A172 (cell line): ENCODE measurements around the gene PRSS50. TPM values are rescaled to one million over a fixed set of nuclear protein-coding genes. Genes with fewer than 3 reads are reported as not detected.
A peak's percentile ranks its signal among the peaks of the same experiment; 100 is the strongest.

ENCODE experiments used
- DNase-seq: peaks from one replicate; pipeline ENCODE4 v3.0.0-alpha.2; 2015; ENCODE audit warnings: low spot score
- total RNA-seq: library from RNA; depleted of rRNA; stranded (reverse); fragments of >200 nt; shearing (Covaris generic); gene quantifications from 2 replicates; pipeline ENCODE4 v1.2.3, GENCODE V29; 2014

The PRSS50 gene
- total RNA-seq, 1 experiment from 2014 or later = not detected

DNA sequence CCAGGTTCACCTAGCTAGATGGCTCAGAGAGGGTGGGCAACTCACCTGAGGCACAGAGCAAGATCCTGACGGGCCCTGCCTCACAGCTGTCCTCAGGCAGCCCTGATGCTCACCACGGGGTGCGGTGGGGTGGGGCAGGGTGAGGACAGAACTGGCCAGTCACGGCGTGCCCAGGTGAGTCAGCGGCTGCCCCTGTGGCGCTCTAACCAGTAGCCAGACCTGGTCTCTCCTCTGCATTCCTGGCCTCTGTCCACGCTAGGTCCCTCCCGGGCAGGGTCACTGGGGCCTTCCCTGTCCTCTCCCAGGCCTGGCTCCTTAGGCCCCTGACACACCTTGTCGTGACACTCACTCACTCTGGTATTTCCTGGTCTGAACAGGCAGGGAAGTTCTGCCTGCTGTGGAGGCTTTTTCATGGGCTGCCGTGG is 25.1 kb downstream of the PRSS50 start:
- DNase-seq = peak; percentile 86

DNA sequence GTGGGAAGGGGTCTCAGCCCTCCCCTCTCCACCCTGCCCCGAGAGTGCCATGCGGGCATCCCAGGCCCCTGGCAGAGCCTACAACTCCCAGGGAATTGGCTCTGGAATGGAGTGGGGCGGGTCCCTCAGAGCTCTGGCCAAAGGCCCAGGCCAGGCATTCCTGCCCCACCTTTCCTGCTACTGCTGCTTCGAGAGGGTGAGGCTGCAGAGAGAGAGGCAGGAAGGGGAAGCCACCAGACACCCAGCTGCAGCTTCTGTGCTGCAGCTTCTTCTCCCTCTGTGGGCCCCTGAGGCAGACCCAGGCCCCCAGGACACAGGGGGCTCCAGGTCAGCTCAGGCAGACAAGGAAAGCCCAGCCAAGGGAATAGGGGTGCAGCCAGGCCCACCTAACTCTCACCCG is 26.9 kb downstream of the PRSS50 start:
- peak; percentile 67 for DNase-seq

DNA sequence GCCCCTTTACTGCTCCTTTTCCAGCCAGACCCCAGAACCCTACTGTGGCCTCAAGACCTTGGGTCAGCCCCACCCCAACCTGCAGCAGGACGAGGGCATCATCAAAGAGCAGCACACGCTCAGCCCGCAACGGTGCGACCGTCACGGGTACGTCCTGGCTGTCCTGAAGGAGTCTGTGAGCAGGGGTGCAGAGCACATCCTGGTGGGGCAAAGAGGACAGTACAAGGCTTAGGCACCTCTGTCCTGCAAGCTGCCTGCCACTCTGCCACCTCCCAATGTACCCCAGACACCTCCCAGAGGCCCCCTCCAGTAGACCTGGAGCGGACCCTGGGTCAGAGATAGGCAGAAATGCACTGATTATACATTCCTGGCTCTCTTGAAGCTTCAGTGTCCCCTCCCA is 32.2 kb downstream of the PRSS50 start:
- no peak for DNase-seq

DNA sequence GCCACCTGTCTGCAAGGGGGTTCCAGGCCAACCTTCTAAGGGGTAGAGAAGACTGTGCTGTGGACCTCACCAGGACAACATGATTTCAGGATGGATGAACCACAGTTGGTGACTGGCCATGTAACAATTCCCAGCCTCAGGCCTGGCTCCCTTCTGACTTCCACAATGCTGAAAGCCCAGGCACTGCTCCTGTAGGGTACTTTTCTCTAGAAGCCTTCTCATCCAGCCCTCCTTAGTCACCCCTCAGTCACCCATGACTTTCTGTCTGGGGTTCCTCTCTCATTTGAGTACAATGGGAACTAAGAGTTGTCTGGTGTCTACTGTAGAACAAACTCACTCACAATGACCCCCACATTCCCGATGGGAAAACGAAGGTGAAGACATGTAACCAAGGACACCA is 32.8 kb downstream of the PRSS50 start:
- DNase-seq = no peak

DNA sequence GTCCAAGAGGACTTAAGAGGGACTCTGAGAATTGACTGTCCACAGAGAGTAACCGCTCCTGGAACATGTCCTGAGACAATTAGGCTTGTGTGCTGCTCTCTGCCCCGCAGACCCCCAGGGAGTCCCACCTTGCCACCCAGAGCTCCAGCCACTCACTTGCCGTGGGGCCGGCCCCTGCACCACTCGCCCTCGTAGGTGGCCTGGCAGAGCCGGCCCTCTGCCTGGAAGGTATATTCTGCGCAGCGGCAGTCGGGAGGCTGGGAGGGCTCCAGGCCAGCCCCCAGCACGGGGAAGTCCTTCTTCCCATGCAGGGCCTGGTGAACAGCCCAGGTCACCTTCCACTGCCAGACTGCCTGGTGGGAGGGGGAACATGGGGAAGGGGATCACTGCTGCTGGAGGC is 34.7 kb downstream of the PRSS50 start:
- no peak for DNase-seq

DNA sequence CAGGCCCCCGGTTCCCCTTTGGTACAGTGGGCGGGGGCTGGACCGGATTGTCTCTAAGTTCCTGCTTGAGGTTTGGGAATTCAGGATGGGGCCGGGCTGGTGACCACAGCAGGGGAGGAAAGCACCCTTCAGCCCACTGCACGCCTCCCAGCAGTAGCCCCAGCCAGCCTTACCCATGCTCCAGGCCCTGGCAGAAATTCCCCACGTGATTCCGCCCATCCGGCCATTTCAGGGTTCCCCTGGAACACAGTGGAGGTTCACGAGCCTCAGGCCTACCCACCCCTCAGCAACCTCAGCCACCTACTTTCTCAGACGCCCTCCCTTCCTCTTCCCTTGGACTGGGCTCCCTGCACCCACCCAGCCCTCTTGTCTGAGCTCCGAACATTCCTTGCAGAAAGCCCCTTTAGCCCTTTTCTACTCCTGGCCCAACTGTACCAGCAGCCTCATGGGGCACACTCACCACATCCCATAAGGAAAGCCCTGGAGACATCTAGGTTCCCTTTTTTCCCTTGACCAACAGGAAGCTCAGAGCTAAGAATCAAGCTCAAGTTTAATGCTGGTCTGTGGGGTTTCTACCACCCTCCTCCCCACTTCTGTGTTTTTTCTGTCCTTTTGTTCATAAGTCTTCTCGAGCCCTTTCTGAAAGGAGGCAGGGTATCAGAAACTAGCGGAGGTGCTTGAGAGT is 35.7 kb downstream of the PRSS50 start:
- no peak for DNase-seq

DNA sequence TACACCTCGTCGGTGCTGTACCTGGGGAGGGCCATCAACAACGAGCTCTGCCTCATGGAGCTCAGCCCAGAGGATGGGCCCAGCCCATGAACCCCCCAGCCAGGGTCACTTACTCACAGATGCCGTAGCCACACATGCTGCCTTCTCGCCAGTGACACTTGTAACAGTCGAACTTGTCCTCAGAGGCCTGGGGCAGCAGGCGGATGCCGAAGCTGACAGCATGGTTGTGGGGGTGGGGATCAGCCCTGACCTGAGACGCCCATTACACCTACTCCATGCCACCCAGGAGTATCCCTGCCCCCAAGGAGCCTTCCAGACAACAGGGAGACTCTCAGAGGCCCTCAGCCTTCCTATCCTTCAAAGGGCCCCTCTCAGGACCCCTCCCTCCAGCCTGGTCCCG is 36.3 kb downstream of the PRSS50 start:
- DNase-seq = no peak

DNA sequence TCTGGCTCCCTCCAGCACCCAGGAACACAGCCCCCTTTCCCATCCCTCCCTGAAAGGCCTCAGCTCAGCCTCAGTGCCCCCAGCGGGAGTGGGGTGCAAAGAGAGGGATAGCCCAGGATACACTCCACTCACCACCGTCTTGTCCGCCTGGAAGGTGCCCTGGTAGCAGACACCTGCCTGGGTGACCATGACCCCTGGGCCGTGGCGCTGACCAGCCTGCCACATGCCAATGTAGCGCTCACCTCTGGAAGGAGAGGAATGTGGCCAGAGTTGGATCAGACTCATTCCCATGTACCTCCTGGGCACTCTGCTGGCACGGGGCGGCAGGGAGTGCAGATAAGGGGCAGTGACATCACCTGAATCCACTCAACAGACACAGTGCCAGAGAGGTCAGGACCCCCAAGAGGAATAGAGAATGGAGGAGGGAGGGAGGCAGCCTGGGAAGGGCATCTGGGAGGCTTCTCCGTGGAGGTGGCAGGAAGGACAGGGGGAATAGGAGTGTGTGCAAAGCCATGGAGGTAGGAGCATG is 37.3 kb downstream of the PRSS50 start:
- DNase-seq = no peak

DNA sequence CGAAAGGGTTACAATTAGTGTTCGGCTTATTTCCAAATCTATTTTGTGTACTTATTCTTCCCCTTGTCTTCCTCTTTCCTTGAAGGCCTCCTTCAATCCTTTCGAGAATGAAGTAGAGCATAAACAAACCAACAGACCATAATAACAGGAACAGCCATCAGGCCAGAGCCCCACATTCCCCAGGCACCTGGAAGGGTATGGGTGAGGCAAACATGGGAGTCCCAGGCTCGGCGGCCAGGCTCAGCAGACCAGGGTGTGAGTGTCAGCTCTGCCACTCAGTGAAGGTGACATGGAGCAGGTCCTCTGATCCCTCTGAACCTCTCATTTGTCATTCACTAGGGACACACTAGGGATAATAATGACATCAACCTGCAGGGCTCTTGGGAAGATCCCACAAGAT is 38.0 kb downstream of the PRSS50 start:
- no peak for DNase-seq

DNA sequence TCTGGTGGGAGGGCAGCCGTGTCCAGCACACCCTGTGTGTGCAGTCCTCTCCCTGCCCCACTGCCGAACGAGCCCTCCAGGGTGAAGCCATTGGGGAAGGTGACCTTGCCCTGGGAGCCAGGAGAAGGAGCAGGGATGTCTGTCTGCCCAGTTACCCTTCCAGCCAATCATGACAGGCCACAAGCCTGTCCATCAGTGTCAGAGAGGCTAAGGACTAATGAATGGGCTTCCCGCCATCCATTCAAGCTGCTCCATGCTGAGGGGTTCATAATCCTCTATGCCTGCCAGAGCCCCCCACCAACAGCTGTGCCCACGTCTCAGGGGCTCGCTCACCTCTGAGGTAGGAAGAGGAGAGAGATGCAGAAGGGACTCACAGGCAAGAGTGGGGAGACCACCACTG is 39.4 kb downstream of the PRSS50 start:
- DNase-seq = no peak

DNA sequence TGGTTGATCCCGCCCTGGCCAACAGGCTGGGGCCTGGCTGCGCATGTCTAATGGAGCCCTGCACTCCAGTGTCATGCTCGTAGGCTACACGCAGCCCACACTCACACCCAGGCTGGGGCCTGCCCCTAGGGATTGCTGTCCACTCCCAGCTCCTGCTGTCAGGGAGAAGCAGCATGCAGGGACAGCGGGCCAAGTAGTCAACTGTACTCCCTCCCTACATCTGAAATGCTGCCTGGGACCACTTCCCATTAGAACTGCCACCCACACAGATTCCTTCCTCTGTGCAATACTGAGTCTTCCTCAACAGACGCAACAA is 40.3 kb downstream of the PRSS50 start:
- no peak for DNase-seq

DNA sequence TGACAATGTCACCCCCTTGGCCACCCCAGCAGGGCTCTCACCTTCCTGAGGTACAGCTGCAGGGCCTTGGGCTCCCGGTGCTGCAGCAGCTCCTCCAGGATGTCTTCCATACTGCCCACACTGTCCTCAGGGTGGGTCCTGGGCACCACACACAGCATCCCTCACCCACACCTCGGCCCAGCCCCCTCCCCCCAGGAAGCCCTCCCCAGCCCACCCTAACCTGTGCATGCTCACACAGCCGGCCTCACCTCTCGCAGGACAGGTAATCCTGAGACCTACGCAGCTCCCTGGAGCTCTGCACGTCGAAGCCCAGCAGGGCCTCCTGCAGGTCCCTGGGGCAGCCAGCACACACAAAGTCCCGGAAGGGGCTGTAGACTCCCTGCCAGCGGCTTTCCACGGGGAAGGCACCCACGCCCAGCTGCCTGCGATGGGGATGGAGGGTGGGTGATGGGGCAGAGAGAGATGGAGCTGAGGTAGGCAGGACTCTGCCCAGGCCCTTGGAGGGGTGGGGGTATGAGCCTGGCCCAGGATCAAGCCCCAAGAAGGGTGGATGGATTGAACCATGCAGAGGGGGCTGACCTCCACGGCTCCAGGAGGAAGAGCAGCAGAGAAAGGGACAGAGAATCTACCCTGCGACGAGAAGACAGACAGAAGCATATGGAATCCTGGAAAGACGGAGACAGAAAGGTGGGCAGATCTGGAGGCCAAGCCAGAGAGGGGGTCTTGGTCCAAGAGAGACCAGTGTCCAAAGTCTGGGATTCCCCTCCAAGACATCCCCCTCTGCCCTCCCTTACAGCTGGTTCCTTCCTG is 40.9 kb downstream of the PRSS50 start:
- no peak for DNase-seq

DNA sequence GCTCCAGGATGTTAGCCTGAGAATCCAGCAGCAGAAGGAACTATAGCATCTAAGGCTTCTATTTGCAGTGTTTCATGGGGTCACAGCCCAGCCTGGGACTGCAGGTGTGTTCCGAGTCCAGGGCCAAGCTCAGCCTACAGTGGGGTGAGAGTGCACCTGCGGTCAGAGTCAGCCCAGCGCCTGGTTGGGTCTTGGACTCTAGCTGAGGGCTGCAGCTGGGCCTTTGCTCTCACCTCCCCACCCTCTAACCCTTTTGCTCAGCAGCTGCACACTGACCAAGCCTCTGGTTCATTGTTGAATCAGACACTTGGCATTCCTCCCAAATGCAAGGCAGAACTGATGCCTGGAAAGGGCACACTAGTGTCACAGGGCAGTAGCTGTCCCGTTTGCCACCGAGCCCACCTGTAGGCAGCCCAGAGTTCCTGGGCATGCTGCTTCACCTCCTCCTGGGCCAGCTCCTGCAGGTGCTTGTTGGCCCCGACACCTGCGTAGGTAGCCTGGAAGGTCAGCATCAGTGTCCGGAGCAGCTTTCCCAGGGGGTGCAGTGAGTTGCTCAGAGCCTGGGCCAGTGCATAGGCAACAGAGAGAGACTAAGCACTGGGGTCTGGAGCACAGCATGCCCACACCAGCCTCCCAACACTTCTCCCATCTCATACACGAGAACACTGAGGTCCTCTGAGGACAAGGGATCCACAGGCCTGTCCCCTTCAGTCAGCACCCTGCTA is 41.7 kb downstream of the PRSS50 start:
- DNase-seq = no peak

DNA sequence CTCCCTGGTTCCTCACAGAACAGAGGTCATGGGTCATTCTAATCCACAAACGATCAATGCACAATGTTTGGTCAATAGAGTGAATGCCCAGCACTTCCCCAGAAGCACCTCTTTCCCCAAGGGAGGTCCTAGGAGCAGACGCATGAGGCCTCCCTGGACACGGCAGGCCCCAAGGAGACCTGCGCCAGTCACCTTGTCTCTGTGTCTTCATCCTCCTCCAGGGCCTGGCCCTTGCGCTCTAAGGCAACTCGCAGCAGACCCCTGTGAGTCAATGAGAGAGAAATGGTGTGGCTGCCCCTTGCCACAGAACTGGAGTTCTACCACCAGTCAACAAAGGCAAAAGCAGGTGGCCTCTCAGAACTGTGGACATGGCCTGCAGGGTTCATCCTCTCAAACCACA is 42.2 kb downstream of the PRSS50 start:
- DNase-seq = no peak

DNA sequence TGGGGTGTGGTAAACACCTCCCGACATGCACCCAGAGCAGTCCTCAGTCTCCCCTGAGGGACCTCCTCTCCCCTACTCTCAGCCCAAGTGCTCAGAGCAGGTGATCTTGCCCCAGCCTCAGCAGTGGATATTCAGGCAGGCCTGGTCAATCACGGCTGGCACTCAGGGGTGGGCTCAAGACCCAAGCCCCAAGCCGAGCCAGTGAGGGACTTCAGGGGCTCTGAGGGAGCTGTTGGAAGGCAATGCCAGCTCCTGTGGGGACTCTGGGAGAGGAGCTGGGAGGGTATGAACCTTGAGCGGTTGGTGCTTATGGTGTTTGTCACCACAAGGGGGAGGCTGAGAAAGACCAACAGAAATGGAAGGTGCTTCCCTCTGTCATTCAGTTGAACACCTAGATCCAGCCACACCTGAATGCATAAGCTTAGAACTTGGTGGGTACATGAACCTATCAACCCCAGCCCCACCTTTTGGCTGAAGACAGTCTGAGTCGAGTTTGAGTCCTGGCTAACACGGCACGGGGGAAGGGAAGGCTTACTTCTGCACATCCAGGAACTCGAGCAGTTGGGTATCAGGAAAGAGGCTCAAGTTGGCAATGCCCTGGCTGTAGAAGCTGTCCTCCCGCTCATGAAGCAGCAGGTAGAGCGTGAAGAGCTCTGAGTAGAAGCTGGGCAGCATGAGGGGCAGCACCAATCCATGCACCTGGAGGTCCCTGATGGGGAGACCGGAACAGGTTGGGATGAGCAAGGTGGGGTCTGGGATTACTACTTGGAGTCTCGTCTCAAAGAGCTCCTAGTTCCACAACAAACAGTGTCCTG is 43.4 kb downstream of the PRSS50 start:
- DNase-seq = no peak

DNA sequence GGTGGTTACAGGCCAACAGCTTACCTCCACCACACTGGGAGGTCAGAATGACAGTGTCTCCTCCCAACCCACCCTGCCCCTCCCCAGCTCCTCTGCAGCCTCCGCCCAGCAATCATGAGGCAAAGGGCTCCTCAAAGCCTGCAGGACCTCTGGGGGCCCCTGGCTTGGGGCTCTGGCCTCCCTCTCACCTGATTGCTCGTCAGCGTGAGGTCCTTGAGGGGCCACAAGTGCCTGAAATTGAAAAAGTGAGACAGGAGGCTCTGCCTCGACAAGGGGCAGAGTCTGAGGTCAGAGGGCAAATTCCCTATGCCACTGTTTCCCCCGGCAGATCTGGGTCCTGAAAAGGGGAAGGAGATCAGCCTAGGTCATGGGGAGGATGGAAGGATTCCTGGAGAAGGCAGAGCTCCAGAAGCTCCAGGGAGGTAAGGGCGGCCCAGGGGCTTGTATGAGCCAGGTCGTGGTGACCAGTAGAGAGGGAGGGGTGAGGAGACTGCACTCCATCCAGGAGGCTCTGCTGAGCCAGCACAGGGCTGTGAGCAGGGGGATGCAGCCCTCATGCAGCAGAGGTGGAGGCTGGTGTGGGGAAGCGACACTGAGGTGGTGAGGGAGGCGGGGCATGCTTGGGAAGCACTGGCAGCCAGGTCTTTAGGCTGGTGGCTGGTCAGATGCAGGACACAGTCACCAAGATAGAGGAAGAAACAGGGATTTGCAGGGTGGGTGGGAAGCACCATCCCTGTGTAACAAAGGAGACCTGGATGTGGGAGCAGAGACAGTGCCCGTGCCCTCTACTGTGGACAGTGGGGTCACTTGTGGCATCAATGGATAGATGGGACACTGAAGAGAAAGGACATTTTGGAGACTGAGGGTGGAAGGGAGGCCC is 44.3 kb downstream of the PRSS50 start:
- no peak for DNase-seq

DNA sequence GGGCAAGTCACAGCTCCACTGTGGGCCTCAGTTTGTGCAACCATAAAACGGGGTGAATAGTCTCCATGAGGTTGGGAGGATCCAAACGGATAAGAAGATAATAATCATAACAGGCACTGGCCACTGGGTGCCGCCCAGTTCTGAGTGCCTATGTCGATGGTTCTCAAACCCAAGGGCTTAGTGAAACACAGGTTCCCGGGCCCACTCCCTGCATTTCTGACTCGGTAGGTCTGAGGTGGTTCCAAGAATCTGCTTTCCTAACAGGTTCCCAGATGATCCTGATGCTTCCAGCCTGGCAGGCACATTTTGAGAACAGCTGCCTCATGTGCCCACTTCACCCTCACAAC is 45.3 kb downstream of the PRSS50 start:
- no peak for DNase-seq

DNA sequence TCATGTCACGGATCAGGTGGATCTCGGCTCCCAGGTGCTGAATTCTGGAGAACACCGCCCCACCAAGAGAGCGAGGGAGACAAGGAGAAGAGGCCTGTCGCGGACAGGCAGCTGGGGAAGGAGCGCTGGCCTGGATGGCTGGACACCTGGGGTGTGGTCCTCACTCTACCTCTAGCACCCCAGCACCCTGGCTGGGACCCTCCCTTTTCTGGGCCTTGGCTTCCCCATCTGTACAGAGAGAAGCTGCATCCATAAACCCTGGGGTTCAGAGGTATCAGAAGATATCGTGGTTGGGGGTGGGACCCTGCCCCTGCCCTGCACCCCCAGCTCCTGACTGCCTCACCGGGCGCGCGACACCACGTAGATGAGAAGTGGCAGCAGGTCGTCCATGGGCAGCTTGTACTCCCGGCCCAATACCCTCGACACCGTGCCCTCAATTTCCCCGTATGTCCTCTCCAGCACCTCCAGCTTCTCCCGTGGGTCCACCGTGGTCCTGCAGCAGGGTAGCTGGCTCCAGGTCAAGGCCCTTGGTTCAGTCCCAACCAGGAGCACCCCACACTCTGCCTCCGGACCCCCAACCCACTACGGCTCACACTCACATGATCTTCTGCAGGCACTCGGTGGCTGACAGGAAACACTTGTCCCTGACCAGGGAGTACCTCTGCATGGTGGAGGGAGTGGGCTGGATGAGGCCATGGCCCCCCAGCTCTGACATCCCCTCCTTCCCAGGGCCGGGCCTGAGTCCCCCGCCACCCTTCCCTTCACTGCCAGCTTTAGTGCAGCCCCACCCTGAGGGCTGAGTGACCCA is 45.9 kb downstream of the PRSS50 start:
- no peak for DNase-seq

DNA sequence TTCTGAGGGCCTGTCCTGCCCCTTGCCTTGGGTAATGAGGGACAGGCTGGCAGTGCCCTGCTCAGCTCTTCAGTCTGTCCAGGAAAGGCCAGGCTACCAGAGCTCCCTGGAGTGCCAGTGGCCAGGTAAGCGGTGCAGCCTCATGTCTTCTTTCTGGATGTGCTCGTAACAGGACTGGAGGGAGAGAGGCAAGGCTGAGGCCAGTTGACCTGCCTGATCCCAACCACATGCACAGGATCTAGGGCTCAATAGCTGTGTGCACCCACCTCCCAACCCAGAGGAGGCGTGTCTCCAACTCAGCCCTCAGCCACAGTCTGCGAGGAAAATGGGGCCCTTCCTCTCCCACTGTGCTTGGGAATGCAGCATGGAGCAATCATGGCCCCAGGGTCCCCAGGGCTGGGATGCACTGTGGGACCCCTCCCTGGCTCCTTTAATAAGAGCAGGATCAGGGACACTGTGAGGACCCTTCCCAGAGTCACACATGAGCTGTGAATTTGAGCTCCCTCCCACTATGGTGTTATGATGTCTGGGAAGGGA is 46.7 kb downstream of the PRSS50 start:
- DNase-seq = no peak
